NB4 (cell line): ENCODE results near the gene TEX51.

ENCODE experiments used
- DNase-seq: peaks from one replicate; pipeline ENCODE4 v3.0.0; 2010; ENCODE audit warnings: low read depth
- H3K4me3 ChIP-seq: one replicate; pipeline ENCODE4 v1.5.1; 2011; ENCODE audit warnings: mild to moderate bottlenecking, low read depth, low read length, moderate library complexity
- CTCF ChIP-seq: IDR thresholded peaks from one replicate; pipeline ENCODE4 v1.5.1; 2012; ENCODE audit warnings: low read depth, low read length
- MAX ChIP-seq: IDR thresholded peaks from 2 replicates; pipeline ENCODE4 v1.6.1; 2011; ENCODE audit warnings: low read depth, low read length
- MYC ChIP-seq: IDR thresholded peaks from 2 replicates; pipeline ENCODE4 v1.6.1; 2011; ENCODE audit warnings: low read depth, low read length
- POLR2A ChIP-seq: IDR thresholded peaks from 2 replicates; pipeline ENCODE4 v1.6.1; 2011; ENCODE audit warnings: mild to moderate bottlenecking; ENCODE audit not compliant: insufficient read length; ENCODE audit errors: extremely low read depth

Gene TEX51

GRCh38 chr2:126898636-126899035 is at the start of gene TEX51:
Gene TEX51, plus strand, starts transcription at chr2:126898890. Its CDS starts 29 bp downstream, at chr2:126898919.
- TF ChIP-seq MAX: no peak
- TF ChIP-seq MYC: no peak
- no peak for TF ChIP-seq CTCF
- no peak for TF ChIP-seq POLR2A

GRCh38 chr2:126849054-126849453 is 49.6 kb upstream of the TEX51 start:
- TF ChIP-seq CTCF (no peak), MAX (no peak), POLR2A (no peak), MYC (no peak)
- no peak for DNase-seq
- no peak overlapping the region for H3K4me3 ChIP-seq

More at GRCh38 chr2:126898636-126899035, at the start of gene TEX51:
- DNase-seq: no peak
- no peak within 1 kb of the TSS for H3K4me3 ChIP-seq

- TF ChIP-seq MYC: no peak
- no peak for TF ChIP-seq POLR2A
- no peak for TF ChIP-seq CTCF
- no peak for TF ChIP-seq MAX
- H3K4me3 ChIP-seq: no peak overlapping the region
- DNase-seq: no peak
Observed at GRCh38 chr2:126849486-126849885, 49.2 kb upstream of the TEX51 start.

GRCh38 chr2:126849991-126850535 is 48.6 kb upstream of the TEX51 start:
- TF ChIP-seq CTCF (no peak), MYC (no peak), POLR2A (no peak)
- H3K4me3 ChIP-seq: no peak overlapping the region
- no peak for DNase-seq

- DNase-seq: no peak
- no peak overlapping the region for H3K4me3 ChIP-seq
- TF ChIP-seq CTCF (no peak), POLR2A (no peak), MAX (no peak), MYC (no peak)
Observed at GRCh38 chr2:126850940-126851339, 47.8 kb upstream of the TEX51 start.

- TF ChIP-seq CTCF: no peak
- DNase-seq: no peak
- no peak overlapping the region for H3K4me3 ChIP-seq
Observed at GRCh38 chr2:126851756-126852155, 46.9 kb upstream of the TEX51 start.
